HG03432 (cell line): Measurements from ENCODE around the gene PKP1.

ENCODE experiments used
- ATAC-seq: cut with Tn5 transposase; IDR thresholded peaks from one replicate; pipeline ENCODE4 v1.9.1; 2021; ENCODE audit warnings: mild to moderate bottlenecking, moderate library complexity; ENCODE audit not compliant: unreplicated experiment

PKP1 gene

DNA sequence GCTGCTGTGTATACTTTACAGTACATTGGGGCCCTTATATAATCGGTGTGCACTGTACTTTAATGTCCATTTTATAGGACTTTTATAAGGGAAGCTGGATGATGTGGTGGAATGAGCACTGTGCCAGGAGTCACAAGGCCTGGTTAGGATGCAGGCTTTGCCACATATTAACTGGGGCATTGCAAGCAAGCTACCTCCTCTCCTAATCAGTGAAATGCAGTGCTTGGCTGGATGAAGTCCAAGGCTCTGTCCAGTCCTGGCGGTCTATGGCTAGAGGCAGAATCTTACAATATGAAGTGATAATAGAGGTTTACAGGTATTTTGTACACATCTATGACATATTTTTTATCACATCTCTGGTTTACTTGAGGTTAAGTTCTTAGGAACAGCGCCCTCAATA is 1.7 kb upstream of the PKP1 start:
- ATAC-seq, result no peak

GRCh38 chr1:201282216-201282615 is 1.1 kb upstream of the PKP1 start:
- no peak for ATAC-seq

DNA sequence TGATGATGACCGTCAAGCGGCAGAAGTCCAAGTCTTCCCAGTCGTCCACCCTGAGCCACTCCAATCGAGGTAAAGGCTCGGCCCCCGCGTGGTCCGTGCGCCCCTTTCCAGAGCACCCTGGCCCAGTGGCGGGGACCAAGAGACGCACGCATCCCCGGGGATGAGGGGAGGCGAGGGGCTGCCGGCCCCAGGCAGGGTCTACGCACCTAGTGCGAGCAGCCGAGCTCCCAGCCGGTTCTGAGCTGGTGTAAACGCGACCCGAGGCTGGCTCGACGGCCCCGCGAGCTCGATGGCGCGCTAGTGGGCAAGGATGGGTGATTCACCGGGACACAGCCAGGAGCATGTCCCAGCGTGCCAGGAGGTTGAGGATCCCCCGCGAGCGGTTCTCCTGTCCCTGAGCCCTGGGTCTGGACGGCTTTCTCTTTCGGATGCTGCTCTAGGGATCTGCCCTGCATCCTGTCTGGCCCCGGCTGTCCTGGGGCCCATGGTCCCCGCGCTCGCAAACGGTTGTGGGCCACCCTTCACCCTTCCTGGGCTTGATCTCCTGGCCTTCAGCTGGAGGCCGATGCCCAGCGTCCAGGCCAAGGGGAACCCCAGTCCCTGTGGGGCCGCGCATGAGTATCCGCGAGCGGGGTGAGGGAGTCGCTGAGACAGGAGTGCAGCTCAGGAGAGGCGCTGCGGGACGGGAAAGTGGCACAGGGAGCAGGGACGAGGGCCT is 689 bp downstream of the PKP1 start:
- ATAC-seq, result no peak

DNA sequence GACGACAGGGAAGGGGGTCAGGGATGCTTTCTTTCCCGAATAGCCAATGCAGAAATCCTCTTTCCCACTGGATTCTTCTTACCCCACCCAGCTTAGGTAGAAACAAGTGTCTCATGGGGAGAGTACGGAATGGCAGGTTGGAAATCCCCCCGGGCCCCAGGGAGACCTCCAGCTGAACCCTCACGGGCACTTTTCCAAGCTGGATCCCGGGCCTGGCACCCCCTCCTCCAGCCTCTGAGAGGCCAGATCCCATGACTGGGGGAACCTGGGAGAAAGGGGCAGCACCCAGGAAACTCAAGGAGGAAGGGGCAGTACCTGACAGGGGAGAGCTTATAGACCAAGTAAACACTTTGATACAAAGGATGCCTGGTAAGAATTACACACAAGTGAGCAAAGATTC is 1.3 kb downstream of the PKP1 start:
- ATAC-seq, result no peak

- ATAC-seq, result no peak
Measured at GRCh38 chr1:201285846-201286245, 2.5 kb downstream of the PKP1 start.

DNA sequence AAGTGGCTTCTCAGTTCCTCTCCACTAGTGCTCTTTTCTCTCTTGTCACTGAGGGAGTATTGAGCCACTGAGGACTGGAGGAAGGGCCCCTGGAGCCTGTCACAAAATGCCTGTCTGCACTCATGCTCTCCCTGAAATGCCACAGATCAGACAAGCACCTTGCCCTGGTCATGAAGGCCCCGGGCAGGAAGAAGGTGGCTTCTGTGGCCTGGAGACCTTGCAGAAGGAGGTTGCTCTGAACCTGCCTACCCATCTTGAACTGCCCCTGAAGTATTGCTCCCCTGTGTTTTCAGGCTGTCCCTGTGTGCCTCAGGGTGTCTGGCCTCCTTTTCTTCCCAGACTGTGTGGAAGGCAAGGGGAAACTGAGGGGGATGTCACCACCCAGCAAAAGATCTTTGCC is 3.1 kb downstream of the PKP1 start:
- ATAC-seq, result no peak

GRCh38 chr1:201288007-201288406 is 4.7 kb downstream of the PKP1 start:
- no peak for ATAC-seq

DNA sequence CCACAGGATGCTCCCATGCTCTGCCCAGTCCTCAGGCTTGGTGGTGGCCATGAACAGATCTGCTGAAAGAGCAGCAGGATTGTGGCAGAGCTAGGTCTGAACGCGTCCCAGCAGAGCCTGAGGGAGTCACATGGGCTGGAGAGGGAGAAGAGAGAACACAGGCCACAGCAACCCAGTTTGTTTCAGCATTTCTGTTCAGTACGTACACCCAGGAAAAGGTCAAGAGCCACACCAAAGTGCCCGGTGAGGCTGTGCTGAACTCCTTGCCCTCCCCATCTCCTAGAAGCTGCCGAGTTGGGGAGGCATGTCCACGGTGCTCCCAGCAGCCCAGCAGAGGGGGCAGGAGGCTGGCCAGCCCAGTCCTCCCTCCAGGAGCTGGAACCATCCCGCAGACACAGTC is 5.5 kb downstream of the PKP1 start:
- ATAC-seq, result no peak

DNA sequence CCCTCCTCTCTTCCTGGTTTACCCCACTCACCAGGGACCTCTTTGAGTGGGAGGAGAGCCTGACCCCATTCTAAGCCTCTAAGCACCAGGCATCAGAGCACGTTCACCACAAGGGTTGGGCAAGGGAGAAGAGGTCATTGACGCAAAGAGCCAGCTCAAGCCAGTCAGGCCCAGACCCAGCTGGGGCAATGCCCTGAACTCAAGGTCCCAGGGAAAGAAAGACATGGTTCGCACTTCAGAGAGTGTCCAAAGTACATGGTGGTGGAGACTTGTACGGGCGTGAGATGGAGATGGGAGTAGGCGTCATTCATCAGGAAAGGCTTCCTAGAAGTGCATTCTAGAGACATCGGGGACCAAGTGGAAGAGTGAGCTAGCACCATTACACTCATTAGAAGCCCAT is 7.2 kb downstream of the PKP1 start:
- no peak for ATAC-seq

GRCh38 chr1:201291916-201292315 is 8.6 kb downstream of the PKP1 start:
- no peak for ATAC-seq

GRCh38 chr1:201294876-201295275 is 11.6 kb downstream of the PKP1 start:
- ATAC-seq, result no peak

GRCh38 chr1:201295346-201295745 is 12.0 kb downstream of the PKP1 start:
- no peak for ATAC-seq

DNA sequence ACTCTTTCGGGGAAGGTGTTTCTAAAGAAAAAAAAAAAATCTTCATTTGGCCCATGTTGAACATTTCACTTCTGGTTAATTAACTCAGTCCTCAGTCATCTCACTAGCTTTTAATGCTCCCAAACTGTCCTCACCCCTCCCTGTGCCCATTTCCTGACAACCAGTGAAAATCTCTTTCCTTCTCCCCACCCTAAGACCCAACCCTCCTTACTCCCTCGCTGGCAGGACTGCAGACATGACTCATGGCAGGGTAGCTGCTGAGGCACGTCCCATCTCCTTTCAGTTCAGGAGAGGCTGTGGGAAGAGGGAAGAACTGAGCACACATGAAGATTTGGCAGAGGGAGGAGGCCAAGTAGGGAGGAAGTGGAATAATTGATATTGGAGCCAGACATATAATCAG is 12.6 kb downstream of the PKP1 start:
- ATAC-seq, result no peak

- no peak for ATAC-seq
Measured at GRCh38 chr1:201296352-201296751, 13.0 kb downstream of the PKP1 start.

DNA sequence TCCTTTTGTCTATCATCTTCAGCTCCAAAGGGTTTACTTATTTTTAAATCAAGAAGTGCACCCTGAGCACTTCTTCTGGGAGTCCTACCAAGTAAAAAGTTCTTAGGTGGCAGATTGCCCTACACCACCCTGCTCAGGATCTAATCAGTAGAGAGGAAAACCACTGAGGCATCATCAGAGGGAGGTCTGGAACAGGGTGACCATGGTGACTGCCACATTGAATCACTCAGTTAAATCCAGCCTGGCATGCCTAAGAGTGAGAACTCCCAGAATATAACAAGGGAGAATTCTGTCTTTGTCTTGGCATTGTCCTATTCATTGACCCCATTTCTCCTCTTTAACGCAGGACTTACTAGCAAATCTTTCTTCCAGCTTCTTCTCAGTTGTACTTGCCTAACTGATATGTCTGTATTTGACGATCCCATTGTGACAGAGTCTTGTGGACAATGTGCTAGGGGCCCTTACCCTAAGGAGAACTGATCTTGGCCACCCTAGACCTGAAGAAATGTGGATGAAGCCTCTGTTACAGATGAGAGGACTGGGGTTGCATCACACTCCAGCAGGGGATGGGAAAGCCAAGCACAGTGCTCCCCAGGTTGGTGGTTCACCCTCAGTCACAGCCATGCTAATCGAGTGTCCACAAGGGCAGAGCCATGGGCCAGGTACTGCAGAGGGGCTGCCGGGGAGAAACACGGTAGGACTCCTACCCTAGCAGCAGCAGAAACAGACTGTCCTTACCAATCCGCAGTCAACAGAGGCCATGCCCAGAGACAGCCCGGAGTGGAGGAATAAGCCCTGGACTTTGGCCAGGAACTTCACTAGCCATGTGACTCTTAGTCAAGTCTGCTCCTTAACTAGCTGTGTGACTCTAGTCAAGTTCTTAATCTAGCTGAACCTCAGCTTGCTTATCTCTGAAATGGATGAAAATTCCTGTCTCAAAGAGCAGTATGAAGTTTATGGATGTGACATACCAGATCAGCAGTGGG is 15.4 kb downstream of the PKP1 start:
- no peak for ATAC-seq

DNA sequence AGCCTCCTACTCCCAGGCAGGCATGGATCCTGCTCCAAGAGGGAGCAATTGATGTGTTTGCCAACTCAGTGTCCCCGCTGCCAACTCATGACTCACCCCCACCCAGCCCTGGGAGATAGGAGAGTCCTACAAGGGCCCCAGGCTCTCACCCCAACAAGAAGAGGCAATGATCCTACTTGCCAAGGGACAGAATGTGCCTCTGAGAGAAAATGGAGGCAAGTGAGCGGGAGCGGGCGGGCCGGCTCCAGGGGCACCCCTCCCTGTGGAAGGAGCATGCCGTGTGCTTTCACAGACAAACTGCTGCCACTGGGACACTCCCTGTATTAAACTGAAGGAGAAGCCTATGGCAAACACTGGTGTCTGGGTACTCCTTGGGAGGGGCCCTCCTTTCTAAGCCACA is 16.7 kb downstream of the PKP1 start:
- ATAC-seq, result no peak

DNA sequence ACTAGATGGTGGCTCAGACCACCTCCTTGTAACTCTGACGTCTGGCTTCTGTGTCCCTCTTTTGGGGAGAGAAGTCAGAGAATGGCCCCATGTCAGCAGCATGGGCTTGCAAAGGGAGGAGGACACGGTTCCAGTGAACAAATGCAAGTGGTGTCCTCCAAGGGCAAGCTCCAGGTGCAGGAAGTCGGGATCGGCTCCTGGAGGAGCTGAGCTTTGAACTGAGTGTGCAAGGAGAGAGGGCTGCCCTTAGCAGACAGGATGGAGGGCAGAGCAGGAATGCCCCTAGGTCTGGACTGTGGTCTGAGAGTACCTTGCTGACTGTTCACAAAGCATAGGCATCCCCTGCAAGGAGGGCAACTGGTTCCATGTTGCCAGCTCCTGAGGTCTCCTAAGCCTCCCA is 17.3 kb downstream of the PKP1 start:
- no peak for ATAC-seq

- ATAC-seq, result no peak
Measured at GRCh38 chr1:201302163-201303152, 19.2 kb downstream of the PKP1 start.

- ATAC-seq, result no peak
Measured at GRCh38 chr1:201304126-201304525, 20.8 kb downstream of the PKP1 start.

DNA sequence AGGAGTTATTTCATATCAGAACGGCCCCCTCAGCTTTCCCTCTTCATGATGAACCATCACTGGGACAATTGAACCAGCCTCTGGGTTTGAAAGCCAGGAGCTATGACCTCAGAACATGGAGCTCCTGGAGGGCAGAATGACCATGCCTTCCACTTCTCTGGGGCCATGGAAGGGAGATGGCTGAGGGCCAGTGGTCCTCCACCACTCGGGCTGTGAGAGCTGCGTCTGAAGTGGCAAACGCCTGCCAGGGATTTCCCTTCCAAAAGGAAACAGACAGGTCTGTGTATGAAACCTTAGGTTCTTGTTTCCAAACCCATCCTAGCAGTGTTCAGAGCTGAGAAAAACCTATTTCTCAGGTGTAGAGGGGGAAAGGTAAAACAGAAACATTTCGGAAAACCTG is 22.5 kb downstream of the PKP1 start:
- no peak for ATAC-seq

GRCh38 chr1:201307231-201307630 is 23.9 kb downstream of the PKP1 start:
- ATAC-seq, result no peak
